ENCODE results near the gene KRT6A.

DNA sequence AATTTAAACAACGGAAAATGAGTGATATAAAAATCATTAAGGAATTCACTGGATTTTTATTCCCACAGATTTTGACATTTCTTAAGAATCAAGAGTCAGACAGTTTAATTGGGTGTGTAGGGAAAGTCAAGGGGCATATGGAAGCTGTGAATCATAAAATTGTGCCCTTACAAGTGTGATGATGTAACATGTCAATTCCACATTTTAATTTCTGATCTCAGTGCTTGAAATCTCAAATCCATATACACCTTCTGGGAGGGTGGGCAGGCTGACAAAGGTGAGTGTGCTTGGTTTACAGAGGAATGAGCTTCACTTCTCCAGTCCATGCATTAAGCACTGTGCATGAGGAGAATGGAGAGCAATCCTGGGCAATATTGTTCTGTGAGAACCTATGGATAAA lies 1.0 kb upstream of the KRT6A start:
- TF ChIP-seq TAF1 (IDR thresholded peaks at IDR 0.05; ENCODE audit: borderline replicate concordance, low read depth, low read length) (no peak), POLR2A (IDR thresholded peaks at IDR 0.05; ENCODE audit: low read depth, low read length) (no peak)

Measured in GM12892 (cell line).